OCI-LY3 (cell line): ENCODE measurements around the gene PTPN11.

Source experiments
- EZH2phosphoT487 ChIP-seq: fragments of 200-600 bp; shearing (Covaris generic); IDR thresholded peaks from 2 replicates; pipeline ENCODE4 v1.6.1; 2018; ENCODE audit warnings: antibody characterized with exemption, mixed run types, low read depth
- TF ChIP-seq, protein P1 (sequence below): fragments of 200-600, 300-600 bp; sonication (generic); IDR thresholded peaks from 2 replicates; pipeline ENCODE4 v1.5.1; 2014; ENCODE audit warnings: antibody characterized with exemption, low read length, low read depth

DNA sequence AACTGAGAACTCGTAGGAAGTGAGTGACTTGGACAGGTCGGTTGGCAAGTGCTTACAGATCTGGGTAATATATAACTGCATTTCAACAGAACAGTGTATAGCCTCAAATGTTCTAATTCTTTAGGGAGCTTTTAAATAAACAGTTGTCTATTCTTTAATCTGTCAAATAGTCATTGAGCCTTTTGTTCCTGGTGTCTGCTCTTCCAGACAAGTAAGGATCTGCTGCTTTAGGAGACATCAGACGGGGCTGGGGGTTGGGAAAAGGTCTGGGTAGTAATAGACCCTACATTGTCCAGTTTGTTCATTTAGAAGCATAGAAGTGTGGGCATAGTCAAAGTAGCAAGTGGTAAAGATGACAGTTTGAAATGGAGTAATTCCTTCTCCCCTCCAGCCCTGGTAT lies 2.0 kb downstream of the PTPN11 start:
- TF ChIP-seq, protein P1, sequence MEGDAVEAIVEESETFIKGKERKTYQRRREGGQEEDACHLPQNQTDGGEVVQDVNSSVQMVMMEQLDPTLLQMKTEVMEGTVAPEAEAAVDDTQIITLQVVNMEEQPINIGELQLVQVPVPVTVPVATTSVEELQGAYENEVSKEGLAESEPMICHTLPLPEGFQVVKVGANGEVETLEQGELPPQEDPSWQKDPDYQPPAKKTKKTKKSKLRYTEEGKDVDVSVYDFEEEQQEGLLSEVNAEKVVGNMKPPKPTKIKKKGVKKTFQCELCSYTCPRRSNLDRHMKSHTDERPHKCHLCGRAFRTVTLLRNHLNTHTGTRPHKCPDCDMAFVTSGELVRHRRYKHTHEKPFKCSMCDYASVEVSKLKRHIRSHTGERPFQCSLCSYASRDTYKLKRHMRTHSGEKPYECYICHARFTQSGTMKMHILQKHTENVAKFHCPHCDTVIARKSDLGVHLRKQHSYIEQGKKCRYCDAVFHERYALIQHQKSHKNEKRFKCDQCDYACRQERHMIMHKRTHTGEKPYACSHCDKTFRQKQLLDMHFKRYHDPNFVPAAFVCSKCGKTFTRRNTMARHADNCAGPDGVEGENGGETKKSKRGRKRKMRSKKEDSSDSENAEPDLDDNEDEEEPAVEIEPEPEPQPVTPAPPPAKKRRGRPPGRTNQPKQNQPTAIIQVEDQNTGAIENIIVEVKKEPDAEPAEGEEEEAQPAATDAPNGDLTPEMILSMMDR, result no peak
- no peak for TF ChIP-seq EZH2phosphoT487
